ENCODE measurements around the gene MIP.

Gene MIP

GRCh38 chr12:56488041-56488955 is 33.8 kb upstream of the MIP start, which contains the start of gene GLS2:
Gene GLS2, minus strand, starts transcription at chr12:56488161. Its CDS starts 43 bp downstream, at chr12:56488118.
- peak; percentile 73 for DNase-seq (ENCODE audit: low read depth)
- TF ChIP-seq CTCF (conservative IDR thresholded peaks at IDR 0.05; ENCODE audit: control insufficient read depth, insufficient read depth, low read depth, low read length), result no peak
- H3K4me3 ChIP-seq (ENCODE audit: control insufficient read depth, low read depth, low read length), result peak within 1 kb of the TSS; percentile 40

GRCh38 chr12:56487448-56488040 is 33.1 kb upstream of the MIP start:
- peak; percentile 9 for DNase-seq (ENCODE audit: low read depth)
- H3K4me3 ChIP-seq (ENCODE audit: control insufficient read depth, low read depth, low read length), result peak overlapping the region; percentile 40
- no peak for TF ChIP-seq CTCF (conservative IDR thresholded peaks at IDR 0.05; ENCODE audit: control insufficient read depth, insufficient read depth, low read depth, low read length)

GRCh38 chr12:56486694-56487093 is 32.2 kb upstream of the MIP start:
- TF ChIP-seq CTCF (conservative IDR thresholded peaks at IDR 0.05; ENCODE audit: control insufficient read depth, insufficient read depth, low read depth, low read length), result no peak
- H3K4me3 ChIP-seq (ENCODE audit: control insufficient read depth, low read depth, low read length), result no peak overlapping the region
- DNase-seq (ENCODE audit: low read depth), result no peak

- TF ChIP-seq CTCF (conservative IDR thresholded peaks at IDR 0.05; ENCODE audit: control insufficient read depth, insufficient read depth, low read depth, low read length), result no peak
- H3K4me3 ChIP-seq (ENCODE audit: control insufficient read depth, low read depth, low read length), result no peak overlapping the region
- DNase-seq (ENCODE audit: low read depth), result no peak
Observed at GRCh38 chr12:56484566-56484965, 30.1 kb upstream of the MIP start.

GRCh38 chr12:56479625-56480024 is 25.2 kb upstream of the MIP start:
- DNase-seq (ENCODE audit: low read depth), result no peak
- H3K4me3 ChIP-seq (ENCODE audit: control insufficient read depth, low read depth, low read length), result no peak overlapping the region
- TF ChIP-seq CTCF (conservative IDR thresholded peaks at IDR 0.05; ENCODE audit: control insufficient read depth, insufficient read depth, low read depth, low read length), result no peak

- TF ChIP-seq CTCF (conservative IDR thresholded peaks at IDR 0.05; ENCODE audit: control insufficient read depth, insufficient read depth, low read depth, low read length), result no peak
- H3K4me3 ChIP-seq (ENCODE audit: control insufficient read depth, low read depth, low read length), result no peak overlapping the region
- DNase-seq (ENCODE audit: low read depth), result no peak
Observed at GRCh38 chr12:56477521-56478225, 23.2 kb upstream of the MIP start.

Data from fibroblast of mammary gland (primary cell).